Measurements from ENCODE around the gene MED8.
"Not testable (repeated sequence)": the region's sequence is repeated elsewhere in the genome, so short reads cannot be mapped to it uniquely, and the experiment has no call there.

The MED8 gene

DNA sequence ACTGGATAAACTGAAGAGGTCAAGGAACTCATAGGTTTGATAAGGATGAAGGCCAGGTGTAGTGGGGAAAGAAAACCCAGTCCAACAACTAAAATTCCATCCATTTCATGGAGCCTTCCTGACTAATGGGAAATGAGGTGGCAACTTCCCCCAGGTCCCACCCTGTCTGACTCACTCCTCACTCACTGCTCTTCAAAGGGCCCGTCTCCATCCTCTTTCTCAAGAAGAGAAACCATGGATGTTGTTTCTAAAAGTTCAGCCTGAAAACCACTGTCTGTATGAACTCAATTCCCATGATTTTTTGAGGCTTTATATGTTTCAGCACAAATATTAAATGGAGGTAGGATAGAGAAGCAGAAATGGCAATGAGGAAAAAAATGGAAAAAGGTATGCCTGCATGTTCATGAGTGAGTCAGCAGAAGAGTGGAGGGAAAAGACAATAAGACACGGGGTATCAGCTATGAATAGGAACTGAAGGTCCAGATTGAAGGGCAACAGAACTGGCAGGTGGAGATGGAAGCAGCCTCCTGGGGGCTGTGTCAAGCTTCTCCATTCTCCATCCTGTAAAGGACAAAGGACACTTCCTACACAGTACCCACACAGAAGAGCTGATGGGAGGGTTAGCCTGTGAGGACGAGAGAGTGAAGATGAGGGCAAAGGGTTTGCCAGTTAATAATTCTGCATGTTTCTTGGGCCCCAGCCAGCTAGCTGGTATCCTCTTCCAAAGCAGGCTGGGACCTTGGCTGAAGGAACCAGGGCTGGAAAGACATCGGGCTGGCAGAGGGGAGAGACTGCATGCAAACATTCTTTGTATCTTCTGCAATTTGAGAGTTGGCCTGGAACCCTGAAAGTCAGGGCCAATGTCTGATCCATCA, 16.3 kb downstream of the MED8 start:
- peak; percentile 95 for DNase-seq (ENCODE audit: low read depth)
- no peak overlapping the region for H3K4me3 ChIP-seq (ENCODE audit: low read length)
- TF ChIP-seq, protein P1, sequence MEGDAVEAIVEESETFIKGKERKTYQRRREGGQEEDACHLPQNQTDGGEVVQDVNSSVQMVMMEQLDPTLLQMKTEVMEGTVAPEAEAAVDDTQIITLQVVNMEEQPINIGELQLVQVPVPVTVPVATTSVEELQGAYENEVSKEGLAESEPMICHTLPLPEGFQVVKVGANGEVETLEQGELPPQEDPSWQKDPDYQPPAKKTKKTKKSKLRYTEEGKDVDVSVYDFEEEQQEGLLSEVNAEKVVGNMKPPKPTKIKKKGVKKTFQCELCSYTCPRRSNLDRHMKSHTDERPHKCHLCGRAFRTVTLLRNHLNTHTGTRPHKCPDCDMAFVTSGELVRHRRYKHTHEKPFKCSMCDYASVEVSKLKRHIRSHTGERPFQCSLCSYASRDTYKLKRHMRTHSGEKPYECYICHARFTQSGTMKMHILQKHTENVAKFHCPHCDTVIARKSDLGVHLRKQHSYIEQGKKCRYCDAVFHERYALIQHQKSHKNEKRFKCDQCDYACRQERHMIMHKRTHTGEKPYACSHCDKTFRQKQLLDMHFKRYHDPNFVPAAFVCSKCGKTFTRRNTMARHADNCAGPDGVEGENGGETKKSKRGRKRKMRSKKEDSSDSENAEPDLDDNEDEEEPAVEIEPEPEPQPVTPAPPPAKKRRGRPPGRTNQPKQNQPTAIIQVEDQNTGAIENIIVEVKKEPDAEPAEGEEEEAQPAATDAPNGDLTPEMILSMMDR (IDR thresholded peaks at IDR 0.05; ENCODE audit: insufficient read depth, low read depth, low read length, missing control alignments): no peak

DNA sequence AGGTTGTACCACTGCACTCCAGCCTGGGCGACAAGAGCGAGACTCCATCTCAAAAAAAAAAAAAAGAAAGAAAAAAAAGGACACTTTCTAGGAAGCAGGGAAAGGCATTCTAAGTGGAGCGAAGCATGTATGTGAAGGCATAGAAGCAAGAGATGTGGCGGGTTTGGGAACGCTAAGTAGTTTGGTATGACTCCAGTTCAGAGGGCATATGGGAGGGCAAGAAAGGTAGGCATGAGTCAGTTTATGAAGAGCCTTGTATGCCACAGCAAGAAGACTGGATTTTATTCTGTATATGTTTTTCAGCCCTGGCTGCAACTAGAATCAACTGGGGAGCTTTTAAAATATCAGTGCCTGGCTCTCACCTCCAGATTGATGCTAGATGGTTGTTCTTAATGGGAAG, 17.4 kb downstream of the MED8 start:
- no peak for DNase-seq (ENCODE audit: low read depth)
- TF ChIP-seq, protein P1 (IDR thresholded peaks at IDR 0.05; ENCODE audit: insufficient read depth, low read depth, low read length, missing control alignments): no peak
- no peak overlapping the region for H3K4me3 ChIP-seq (ENCODE audit: low read length)

GRCh38 chr1:43370564-43370963, 19.0 kb downstream of the MED8 start:
- H3K4me3 ChIP-seq (ENCODE audit: low read length): no peak overlapping the region
- TF ChIP-seq, protein P1 (IDR thresholded peaks at IDR 0.05; ENCODE audit: insufficient read depth, low read depth, low read length, missing control alignments): no peak
- no peak for DNase-seq (ENCODE audit: low read depth)

GRCh38 chr1:43369779-43370178, 19.8 kb downstream of the MED8 start:
- H3K4me3 ChIP-seq (ENCODE audit: low read length): not testable (repeated sequence)

DNA sequence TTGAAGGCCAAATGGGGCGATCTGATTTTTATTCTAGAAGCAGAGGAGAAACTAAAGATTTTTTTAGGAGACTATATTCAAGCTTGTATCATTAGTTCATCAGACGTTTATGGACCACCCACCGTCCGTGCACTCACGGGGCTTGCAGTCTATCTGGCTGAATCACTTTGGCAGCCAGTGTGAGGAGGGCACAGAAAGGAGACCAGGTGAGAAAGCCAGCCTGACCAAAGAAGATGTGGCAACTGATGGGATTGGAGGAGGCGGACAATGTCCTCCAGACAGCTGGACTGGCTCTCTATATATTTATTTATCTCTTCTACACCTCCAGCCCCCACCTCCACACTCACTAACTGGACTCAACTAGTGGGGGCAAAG, 21.0 kb downstream of the MED8 start:
- no peak for DNase-seq (ENCODE audit: low read depth)
- TF ChIP-seq, protein P1 (IDR thresholded peaks at IDR 0.05; ENCODE audit: insufficient read depth, low read depth, low read length, missing control alignments): no peak
- H3K4me3 ChIP-seq (ENCODE audit: low read length): peak overlapping the region; percentile 48

More at GRCh38 chr1:43369779-43370178, 19.8 kb downstream of the MED8 start:
- DNase-seq (ENCODE audit: low read depth): not testable (repeated sequence)

GRCh38 chr1:43367904-43368645, 21.5 kb downstream of the MED8 start, which contains the start of gene ELOVL1:
ELOVL1 (minus strand) TSS chr1:43368011; CDS start chr1:43365609, 2,402 bp downstream.
- DNase-seq (ENCODE audit: low read depth): peak; percentile 92
- H3K4me3 ChIP-seq (ENCODE audit: low read length): peak within 1 kb of the TSS; percentile 75
- TF ChIP-seq, protein P1 (IDR thresholded peaks at IDR 0.05; ENCODE audit: insufficient read depth, low read depth, low read length, missing control alignments): peak; percentile 23

Data from epithelial cell of esophagus (primary cell).